OCI-LY7 (cell line): ENCODE measurements around the gene BAK1. TPM values are rescaled to one million over a fixed set of nuclear protein-coding genes. Genes with fewer than 3 reads are reported as not detected.

Experiments used
- BruUV-seq: library from RNA; stranded (reverse); fragments of 400-500 nt; replicated peaks from 2 replicates; lab custom pipeline; 2021; lab: Mats Ljungman, UMichigan
- CTCF ChIA-PET: fragments of 300-600 bp; sonication (Branson Sonifier 250); formaldehyde crosslinking; loops from one replicate; lab custom pipeline; 2022; ENCODE audit warnings: antibody characterized with exemption; ENCODE audit not compliant: unreplicated experiment; lab: Charles Lee
- POLR2A ChIA-PET: fragments of 300-600 bp; sonication (Branson Sonifier 250); formaldehyde crosslinking; loops from one replicate; lab custom pipeline; 2022; ENCODE audit warnings: antibody characterized with exemption; lab: Charles Lee
- DNase-seq: peaks from one replicate; pipeline ENCODE4 v3.0.0-alpha.2; 2015; ENCODE audit warnings: low spot score
- H2AFZ ChIP-seq: fragments of 200-600 bp; sonication (generic), shearing (Covaris generic); 2 replicates; pipeline ENCODE4 v1.6.1; 2014; ENCODE audit warnings: mild to moderate bottlenecking, antibody characterized with exemption, low read length, moderate library complexity
- H3K27ac ChIP-seq: fragments of 200-600 bp; sonication (generic); 2 replicates; pipeline ENCODE4 v1.5.1; 2014; ENCODE audit warnings: mixed run types, low read depth, mild to moderate bottlenecking, moderate library complexity, low read length, inconsistent platforms; ENCODE audit not compliant: poor library complexity, severe bottlenecking
- H3K36me3 ChIP-seq: fragments of 200-600 bp; sonication (generic); 2 replicates; pipeline ENCODE4 v1.6.1; 2014; ENCODE audit warnings: mild to moderate bottlenecking, antibody characterized with exemption, low read length, moderate library complexity, mixed read lengths; ENCODE audit not compliant: insufficient read depth
- H3K4me1 ChIP-seq: fragments of 200-600 bp; sonication (generic); 2 replicates; pipeline ENCODE4 v1.5.1; 2014; ENCODE audit warnings: mild to moderate bottlenecking, low read length; ENCODE audit not compliant: insufficient read depth, poor library complexity, severe bottlenecking
- H3K4me2 ChIP-seq: fragments of 200-600 bp; sonication (generic); 2 replicates; pipeline ENCODE4 v1.6.1; 2014; ENCODE audit warnings: mild to moderate bottlenecking, low read length
- H3K4me3 ChIP-seq: fragments of 200-600 bp; sonication (generic); 2 replicates; pipeline ENCODE4 v1.5.1; 2014; ENCODE audit warnings: mild to moderate bottlenecking, low read depth, low read length; ENCODE audit not compliant: poor library complexity, severe bottlenecking
- H3K79me2 ChIP-seq: fragments of 200-600 bp; sonication (generic); 2 replicates; pipeline ENCODE4 v1.6.1; 2016; ENCODE audit warnings: low read depth, mild to moderate bottlenecking, low read length, moderate library complexity, mixed read lengths; ENCODE audit not compliant: insufficient read depth
- H3K9me2 ChIP-seq: fragments of 200-600 bp; sonication (generic); 2 replicates; pipeline ENCODE4 v1.6.1; 2016; ENCODE audit warnings: mild to moderate bottlenecking, low read length, mixed read lengths; ENCODE audit not compliant: insufficient read depth
- H3K9me3 ChIP-seq: fragments of 200-600 bp; sonication (generic); 2 replicates; pipeline ENCODE4 v1.6.1; 2014; ENCODE audit warnings: mild to moderate bottlenecking, mixed run types, low read length, mixed read lengths
- H4K20me1 ChIP-seq: fragments of 200-600 bp; sonication (generic); 2 replicates; pipeline ENCODE4 v1.6.1; 2014; ENCODE audit warnings: mild to moderate bottlenecking, antibody characterized with exemption, low read length, moderate library complexity, mixed read lengths; ENCODE audit not compliant: insufficient read depth
- CTCF ChIP-seq: fragments of 200-600 bp; sonication (generic); conservative IDR thresholded peaks from 2 replicates; pipeline ENCODE4 v1.5.1; 2014; ENCODE audit warnings: mild to moderate bottlenecking, antibody characterized with exemption, low read length, moderate library complexity, mixed read lengths
- EZH2phosphoT487 ChIP-seq: fragments of 200-600 bp; sonication (generic); IDR thresholded peaks from 2 replicates; pipeline ENCODE4 v1.6.1; 2018; ENCODE audit warnings: low read depth, borderline replicate concordance, mild to moderate bottlenecking, mixed run types, antibody characterized with exemption, low read length, moderate library complexity, mixed read lengths
- intact Hi-C: fragments of 100-400 bp; cut with micrococcal nuclease; formaldehyde crosslinking; loops from one replicate; pipeline ENCODE4 v1.10.0; 2022; ENCODE audit not compliant: unreplicated experiment
- total RNA-seq, 2 experiments: library from RNA; depleted of rRNA in 1 of 2; stranded (reverse); fragments of >200 nt in 1 of 2; shearing (Covaris generic) in 1 of 2; gene quantifications; 2 replicates each; pipeline ENCODE4 v1.2.3, GENCODE V29; 2014 to 2022

BAK1 gene
- total RNA-seq, 2 experiments from 2014 or later, result 13.9 to 33.8 TPM

GRCh38 chr6:33607784-33608161 lies 27.7 kb upstream of the BAK1 start:
- H3K27ac ChIP-seq, result no peak overlapping the region
- H3K79me2 ChIP-seq, result no peaks in the 10 kb centered on the region
- ChIA-PET CTCF (interaction anchor here (0.7 to 2.3 kb wide), 10 partner anchors 9 to 29 kb away, joined by 3 to 24 read pairs (median 6); partner anchors contain the start of gene ITPR3), POLR2A (interaction anchor here (0.6 to 1.9 kb wide), 8 partner anchors 9 to 279 kb away, joined by 3 to 12 read pairs (median 4); partner anchors contain the start of gene ITPR3)
- H3K9me3 ChIP-seq, result no peaks in the 10 kb centered on the region
- H4K20me1 ChIP-seq, result no peaks in the 10 kb centered on the region
- DNase-seq, result peak; percentile 68
- peaks cover 20% of the 10 kb centered on the region for H3K4me1 ChIP-seq
- H3K4me2 ChIP-seq, result no peak overlapping the region
- BruUV-seq, result no TSS peak
- intact Hi-C loops, result loop anchor here (2.0 kb wide), 1 partner anchor 17 kb away; no protein-coding TSS in a partner anchor
- H3K9me2 ChIP-seq, result no peaks in the 10 kb centered on the region
- TF ChIP-seq EZH2phosphoT487 (no peak), CTCF (peak; percentile 84)
- H2AFZ ChIP-seq, result no peak overlapping the region
- no peaks in the 10 kb centered on the region for H3K36me3 ChIP-seq
- no peak overlapping the region for H3K4me3 ChIP-seq

GRCh38 chr6:33607126-33607783 lies 27.2 kb upstream of the BAK1 start:
- BruUV-seq, result no TSS peak
- intact Hi-C loops, result loop anchor here (2.0 kb wide), 1 partner anchor 16 kb away; no protein-coding TSS in a partner anchor
- Histone ChIP-seq H3K9me3 (no peaks in the 10 kb centered on the region), H4K20me1 (no peaks in the 10 kb centered on the region), H3K9me2 (no peaks in the 10 kb centered on the region), H3K4me2 (no peak overlapping the region), H3K79me2 (no peaks in the 10 kb centered on the region), H3K27ac (no peak overlapping the region), H3K4me1 (peaks cover 22% of the 10 kb centered on the region), H3K36me3 (no peaks in the 10 kb centered on the region), H2AFZ (no peak overlapping the region), H3K4me3 (no peak overlapping the region)
- DNase-seq, result no peak
- TF ChIP-seq CTCF (no peak), EZH2phosphoT487 (no peak)
- POLR2A ChIA-PET, result interaction anchor here (0.6 to 1.9 kb wide), 10 partner anchors 9 to 278 kb away, joined by 3 to 12 read pairs (median 4); partner anchors contain the start of gene ITPR3
- CTCF ChIA-PET, result interaction anchor here (0.7 to 2.3 kb wide), 10 partner anchors 9 to 29 kb away, joined by 3 to 24 read pairs (median 6); partner anchors contain the start of gene ITPR3

GRCh38 chr6:33606642-33607041 lies 26.6 kb upstream of the BAK1 start:
- Histone ChIP-seq H3K4me3 (no peak overlapping the region), H3K27ac (no peak overlapping the region), H3K79me2 (no peaks in the 10 kb centered on the region), H4K20me1 (no peaks in the 10 kb centered on the region), H3K4me2 (no peak overlapping the region), H3K36me3 (no peaks in the 10 kb centered on the region), H3K4me1 (peaks cover 27% of the 10 kb centered on the region), H2AFZ (no peak overlapping the region), H3K9me2 (no peaks in the 10 kb centered on the region), H3K9me3 (no peaks in the 10 kb centered on the region)
- ChIA-PET CTCF (interaction anchor here (1.0 to 2.3 kb wide), 5 partner anchors 8 to 21 kb away, joined by 3 to 24 read pairs (median 6); no protein-coding TSS in a partner anchor), POLR2A (interaction anchor here (0.7 to 1.9 kb wide), 5 partner anchors 10 to 20 kb away, joined by 3 to 12 read pairs (median 4); no protein-coding TSS in a partner anchor)
- BruUV-seq, result no TSS peak
- intact Hi-C loops, result loop anchor here (2.0 kb wide), 1 partner anchor 16 kb away; no protein-coding TSS in a partner anchor
- TF ChIP-seq CTCF (no peak), EZH2phosphoT487 (no peak)
- no peak for DNase-seq
